GM03348 (cell line): ENCODE measurements around the gene DGKG.
A peak's percentile ranks its signal among the peaks of the same experiment; 100 is the strongest.

Experiments
- DNase-seq: peaks from one replicate; pipeline ENCODE4 v3.0.0; 2012; ENCODE audit warnings: low spot score

The DGKG gene

DNA sequence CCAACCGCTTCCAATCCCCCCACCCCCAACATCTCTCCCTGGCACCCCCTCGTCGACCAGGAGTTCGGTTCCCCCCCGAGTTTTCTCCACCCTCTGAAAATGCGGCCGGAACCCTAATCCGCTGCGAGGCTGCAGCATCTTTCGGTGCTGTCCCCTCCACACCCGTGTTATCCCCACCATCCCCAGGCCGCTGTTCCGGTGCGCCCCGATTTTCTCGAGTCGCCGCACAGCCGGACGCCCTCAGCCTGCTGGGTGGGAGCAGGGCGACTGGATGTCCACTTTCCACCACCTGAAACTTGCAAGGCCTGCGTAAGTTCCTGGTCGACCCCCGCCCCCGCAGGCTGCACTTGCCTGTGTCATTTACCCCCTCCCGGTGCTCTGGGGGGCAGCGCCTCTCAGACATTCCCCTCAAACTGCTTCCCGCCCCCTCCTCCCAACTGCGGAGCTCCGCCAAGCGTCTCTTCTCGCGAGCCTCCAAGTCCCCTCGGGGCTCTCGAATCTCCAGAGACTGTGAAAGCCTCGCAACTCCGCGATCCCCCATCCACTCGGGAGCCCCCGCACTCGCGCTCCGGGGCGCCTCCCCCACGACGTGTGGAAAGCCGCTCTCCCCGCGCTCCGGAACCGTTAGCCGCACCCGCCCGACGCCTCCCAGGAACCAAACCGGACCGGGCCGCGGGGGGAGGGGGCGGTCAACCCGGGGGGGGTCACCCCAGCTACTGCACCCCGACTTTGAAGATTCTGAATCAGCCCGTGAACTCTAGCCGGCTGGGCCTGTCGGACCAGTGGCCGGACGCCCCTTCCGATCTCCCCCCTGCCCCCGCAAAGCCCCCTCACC lies 253.7 kb downstream of the DGKG start:
- peak; percentile 79 for DNase-seq

DNA sequence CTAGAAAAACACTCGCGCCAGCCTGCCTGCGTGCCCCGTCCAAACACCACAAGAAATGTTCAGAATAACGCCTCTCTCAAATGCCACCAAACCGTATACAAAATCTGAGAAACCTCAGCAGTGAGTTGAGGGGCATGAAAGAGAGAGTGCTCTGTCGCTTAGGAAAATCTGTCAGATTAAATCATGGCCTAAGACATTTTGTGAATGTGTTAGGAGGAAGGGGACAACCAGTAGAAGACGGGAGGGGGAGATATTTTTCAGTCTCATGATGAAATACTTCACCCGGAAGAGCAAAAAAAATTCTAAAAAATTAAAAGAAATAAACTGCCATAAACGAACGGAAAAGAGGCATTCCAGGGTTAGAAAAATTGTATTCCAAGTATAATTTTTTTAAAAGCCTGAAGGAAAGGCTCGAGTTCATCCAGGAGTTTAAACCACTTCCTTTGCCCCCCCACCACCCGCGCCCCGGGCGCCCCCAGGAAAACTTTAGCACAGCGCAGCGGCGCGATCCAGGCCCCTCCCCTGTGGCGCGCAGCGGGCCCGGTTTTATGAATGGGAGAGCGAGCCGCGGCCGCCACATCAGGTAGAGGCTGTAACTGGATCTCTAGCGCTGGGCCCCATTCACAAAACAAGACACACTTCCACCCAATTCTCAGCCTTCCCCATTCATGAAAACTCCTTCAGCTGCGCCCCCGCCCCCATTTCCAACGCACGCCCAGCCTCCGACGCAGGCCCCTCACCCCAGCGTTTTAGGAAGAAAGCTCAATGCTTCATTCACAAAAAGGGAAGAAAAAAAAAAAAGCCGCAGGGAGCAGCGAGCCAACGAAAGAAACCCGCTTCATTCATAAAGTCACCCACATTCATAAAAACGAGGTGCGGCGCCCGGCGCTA lies 254.6 kb downstream of the DGKG start:
- DNase-seq, result peak; percentile 78

DNA sequence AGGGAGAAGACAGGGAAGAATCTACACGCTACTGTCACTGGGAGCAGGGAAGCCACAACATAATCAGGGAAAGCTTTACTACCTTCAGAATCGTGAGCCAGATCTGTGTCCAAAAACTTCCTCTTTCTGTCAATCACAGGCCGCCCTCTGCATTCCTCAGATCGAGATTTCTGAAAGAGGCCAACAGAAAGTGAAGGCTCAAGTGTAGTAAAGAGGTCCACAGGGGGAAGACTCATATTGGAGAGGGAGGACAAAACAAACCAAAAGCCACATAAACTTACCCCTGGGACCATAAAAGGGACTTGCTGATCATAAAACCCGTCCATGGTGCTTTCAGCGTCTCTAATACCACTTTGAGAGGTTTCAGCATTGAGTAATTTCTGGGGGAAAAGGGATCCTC lies 256.5 kb downstream of the DGKG start:
- DNase-seq, result no peak

DNA sequence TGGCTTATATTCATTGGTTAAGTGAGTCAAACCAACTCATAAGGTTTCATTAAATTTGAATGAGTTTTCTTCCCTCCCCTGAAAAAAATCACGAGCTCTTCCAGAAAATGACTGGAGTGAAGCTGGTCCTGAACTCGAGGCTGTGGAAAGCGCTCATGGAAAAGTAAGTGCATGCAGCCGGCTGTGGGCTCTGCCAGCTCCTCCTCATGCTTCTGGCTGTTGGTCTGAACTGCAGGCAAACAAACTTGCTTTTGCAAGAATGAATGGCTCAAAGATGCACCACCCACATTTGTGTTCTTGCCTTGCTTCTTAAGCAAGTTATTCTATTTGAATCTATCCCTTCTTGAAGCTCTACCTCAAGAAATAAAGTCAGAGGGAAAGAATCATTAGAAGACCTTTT lies 259.3 kb downstream of the DGKG start:
- DNase-seq, result no peak

DNA sequence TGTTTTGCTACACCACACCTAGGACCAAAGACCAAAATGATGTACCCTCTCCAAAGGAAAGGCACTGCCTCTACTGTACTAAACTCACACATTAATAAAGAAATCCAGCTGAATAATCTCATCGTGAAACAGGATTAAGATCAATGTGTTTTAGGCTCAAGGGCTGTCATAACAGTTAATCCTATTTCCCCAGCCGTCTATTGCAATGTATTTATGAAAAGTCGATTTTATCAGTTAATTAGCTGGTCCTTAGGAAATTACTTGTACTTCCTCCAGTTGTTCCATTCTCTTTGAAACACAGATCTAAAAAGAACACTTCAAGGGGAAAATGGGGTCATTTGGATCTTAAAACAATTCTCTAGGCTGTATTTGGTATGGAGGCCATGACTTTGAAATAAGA lies 261.6 kb downstream of the DGKG start:
- no peak for DNase-seq

DNA sequence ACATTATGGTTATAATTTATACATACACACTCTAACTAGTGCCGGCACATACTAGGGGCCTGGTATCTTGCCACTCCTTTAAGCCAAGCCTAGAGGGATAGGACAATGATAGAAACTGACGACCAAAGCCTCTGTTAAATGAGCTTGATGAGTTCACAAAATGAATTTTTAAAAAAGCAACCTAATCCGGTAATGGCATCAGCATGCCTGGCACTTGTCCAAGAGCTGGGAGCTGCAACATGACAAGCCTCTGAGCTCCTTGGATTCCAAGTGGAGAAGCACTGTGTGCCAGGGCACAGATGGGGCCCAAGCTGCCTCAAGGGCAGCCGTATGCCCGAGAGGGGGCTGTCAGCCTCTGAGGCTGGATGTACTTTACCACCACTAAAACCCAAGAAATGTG lies 262.9 kb downstream of the DGKG start:
- DNase-seq, result peak; percentile 55

DNA sequence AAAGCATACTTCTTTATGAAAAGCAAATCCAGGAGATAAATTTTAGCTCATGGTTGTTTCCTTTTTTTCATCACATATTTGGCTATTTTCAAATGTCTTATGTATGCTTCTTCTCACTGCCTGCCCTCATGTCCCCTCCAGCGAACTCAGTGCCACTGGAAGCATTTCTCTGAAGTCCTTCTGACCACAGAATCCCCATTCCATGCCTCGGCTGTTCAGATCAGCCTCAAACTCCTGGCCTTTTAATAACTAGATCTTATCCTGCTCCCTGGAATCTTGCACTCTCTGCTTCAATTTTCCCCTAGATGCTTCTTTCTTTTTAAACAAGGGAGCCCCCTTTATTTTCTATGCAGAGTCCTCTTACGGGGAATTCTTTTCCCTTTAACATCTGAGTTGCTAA lies 263.3 kb downstream of the DGKG start:
- no peak for DNase-seq

DNA sequence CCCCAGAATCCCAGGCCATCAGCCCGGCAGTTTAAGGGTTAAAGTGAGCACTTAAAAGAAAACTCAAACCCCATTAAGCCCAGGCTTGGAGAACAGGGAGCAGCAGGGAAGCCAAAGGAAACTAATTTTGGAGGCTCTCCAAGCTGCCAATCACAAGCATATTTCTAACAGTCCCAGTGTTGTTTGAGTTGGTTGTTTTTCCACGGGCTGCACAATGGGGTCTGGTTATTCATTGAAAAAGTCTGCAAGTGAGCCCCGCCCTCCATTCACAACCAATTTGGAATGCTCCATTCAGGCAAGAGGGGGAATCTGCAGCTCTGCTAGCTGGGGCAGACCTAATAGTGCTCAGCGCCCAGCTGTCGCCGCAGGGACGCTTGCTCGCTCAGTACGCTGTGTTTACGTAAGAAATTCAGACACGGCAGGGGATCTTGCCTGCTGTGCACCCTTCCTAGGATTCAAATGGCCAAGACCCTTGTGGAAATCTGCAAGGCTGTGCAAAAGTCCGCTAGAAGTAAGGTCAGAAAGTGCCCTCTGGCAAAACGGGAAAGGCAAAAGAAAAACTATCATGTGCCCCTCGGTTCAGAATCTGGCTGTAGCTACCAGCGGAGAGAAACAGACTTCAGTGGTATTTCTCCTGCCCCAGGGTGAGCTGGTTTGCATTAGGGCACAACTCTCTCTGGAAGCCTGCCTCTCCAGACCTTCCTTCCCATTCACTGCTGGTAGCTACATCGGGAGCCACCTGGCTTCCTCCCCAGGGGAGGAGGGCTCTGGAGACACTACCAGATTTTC lies 264.2 kb downstream of the DGKG start:
- peak; percentile 80 for DNase-seq

DNA sequence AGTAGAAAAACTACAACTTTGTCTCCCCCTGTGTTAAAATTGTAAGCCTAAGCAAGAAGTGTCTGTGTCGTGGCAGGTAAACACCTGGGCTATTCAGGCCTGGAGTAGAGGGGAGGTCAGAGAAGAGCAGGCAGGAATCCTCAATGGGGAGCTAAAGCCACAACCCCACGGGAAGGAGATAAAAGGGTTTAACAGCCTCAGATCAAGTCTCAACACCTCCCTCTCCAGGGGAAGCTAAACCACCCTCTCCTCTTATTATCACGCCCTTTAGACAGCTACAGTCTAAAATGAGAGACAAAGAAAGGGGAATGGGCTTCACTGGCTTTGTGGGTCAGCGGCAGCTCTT lies 264.7 kb downstream of the DGKG start:
- no peak for DNase-seq
